HG03342 (cell line): ENCODE measurements around the gene AUTS2.

ENCODE experiments used
- ATAC-seq: cut with Tn5 transposase; IDR thresholded peaks from one replicate; pipeline ENCODE4 v1.9.1; 2021; ENCODE audit warnings: mild to moderate bottlenecking, moderate library complexity; ENCODE audit not compliant: unreplicated experiment

Gene AUTS2

DNA sequence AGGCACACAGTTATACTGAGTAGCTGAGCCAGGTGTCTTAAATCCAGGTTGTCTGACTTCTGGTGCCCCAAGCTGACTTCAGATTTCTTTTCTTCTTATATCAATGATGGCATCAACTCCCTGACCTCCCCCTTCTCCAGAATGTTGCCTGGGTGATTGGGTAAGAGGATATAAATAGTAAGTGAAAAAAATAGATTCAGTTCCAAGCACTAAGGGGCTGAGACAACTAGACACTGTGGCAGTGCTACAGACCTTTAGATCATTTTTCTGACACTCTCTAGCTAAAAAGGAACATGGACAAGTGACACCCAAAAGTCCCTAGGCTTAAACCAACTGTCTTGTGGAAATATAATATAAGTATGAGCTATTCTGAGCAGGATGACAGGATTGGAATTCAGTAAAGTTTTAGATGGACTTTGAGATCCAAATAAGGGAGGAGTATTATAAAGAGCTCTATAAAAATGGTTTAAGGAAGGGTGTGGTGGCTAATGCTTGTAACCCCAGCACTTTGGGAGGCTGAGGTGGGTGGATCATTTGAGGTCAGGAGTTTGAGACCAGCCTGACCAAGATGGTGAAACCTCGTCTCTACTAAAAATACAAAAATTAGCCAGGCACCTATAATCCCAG, 944.6 kb downstream of the AUTS2 start:
- no peak for ATAC-seq

DNA sequence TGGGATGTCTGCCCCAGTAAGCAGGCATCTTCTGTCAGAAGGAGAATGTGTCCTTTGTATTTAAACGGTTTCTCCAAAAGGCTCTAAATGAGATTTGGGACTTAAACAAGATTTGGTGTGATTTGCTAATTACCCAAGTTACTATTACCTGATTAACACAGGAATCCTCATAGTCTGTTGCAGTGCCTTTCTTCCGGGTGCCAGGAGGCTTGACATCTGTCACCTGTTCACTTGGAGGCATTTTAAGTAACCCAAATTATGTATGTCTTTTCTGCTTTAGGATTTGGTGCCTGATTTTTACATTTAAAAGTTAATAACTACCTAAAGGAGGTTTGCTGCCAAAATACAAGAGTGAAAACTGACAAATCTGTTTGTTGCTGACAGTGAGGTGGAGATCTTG, 945.7 kb downstream of the AUTS2 start:
- no peak for ATAC-seq

DNA sequence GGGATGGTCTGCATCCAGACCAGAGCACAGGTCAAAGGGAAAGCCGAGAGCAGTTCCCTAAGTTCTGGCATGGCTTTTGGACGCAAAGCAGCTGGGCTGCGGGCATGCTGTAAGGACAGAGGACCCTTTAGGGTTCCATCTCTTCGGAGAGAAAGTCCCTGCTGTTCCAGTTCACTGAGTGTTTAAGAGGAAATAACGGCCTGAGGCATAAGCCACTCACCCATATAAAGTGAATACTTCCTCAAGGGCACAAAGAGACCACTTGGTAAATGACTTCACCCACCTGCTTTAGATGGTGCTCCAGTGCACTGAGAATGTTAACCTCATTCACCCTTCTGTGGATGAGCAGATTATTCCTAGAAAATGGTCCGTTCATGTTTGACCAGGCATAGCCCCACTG, 946.9 kb downstream of the AUTS2 start:
- ATAC-seq: no peak

DNA sequence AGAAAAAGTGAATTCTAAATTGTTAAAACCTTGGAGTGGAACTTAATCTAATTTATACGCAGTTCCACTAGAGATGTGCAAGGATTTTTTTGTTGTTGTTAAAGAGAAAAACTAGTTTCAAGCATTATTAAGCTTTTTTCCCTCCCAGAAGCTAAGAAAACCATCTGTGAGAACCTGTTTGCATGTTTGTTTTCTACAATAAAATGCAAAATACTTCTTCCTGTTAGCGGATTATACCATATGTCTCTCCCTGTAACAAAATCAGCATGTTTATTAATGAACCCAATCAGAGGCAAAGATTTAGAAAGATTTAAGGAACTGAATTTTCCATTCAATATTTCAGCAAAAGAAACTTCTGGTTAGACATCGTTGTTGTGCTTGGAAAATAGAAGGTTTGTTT, 953.9 kb downstream of the AUTS2 start:
- no peak for ATAC-seq

DNA sequence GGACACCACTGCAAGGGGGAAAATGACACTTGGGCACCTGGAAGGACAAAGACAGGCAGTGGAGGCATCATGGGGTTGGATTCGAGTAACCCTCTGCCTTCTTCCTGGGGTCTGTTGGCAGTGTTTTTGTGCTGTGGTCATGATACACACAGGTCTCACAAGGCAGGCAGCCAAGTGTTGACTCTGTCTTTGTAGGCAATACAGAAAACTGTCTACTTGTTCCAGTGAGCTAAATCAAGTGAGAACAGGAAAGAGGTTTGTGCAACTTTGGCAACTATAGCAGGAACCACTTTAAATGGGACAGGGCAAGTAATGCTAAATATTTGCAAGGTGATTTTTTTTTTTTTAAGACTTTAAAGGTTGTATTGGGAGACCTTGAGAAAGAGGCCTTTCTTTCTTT, 955.1 kb downstream of the AUTS2 start:
- ATAC-seq: no peak

DNA sequence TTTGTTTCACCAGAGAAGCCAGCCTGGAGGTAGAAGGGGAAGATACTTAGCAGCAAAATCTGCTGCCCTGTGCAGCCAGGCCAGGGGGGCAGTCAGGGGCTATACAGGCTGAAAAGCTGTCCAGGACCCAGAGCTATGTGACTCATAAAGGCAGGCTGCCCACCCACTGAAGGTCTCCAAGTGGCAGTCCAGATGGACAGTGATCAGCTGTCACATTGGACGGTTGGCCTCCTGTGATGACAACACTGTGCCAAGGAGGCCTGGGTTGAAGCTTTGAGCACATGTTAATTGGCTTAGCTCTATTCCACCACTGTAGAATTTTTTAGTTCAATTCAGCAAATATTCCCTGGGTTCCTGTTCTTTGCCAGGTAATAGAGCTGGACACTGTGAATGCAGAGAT, 956.4 kb downstream of the AUTS2 start:
- no peak for ATAC-seq

DNA sequence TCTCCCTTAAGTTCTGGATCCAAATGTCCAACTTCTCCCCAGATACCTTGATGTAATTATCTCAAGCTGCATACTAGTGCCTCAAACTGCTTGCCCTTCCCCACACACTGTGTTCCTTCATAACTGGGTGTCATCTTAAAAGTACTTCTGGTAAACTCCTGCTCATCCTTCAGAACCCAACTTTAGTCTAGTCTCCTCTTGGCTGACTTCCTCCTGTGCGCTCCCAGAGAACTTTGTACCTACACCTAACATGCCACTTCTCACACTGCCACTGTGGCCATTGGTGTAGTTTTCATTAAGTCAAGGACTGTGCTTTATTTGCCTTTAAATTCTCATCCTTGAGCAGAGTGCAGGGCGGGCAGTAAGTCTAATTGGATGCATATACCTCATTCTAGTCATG, 958.5 kb downstream of the AUTS2 start:
- no peak for ATAC-seq

DNA sequence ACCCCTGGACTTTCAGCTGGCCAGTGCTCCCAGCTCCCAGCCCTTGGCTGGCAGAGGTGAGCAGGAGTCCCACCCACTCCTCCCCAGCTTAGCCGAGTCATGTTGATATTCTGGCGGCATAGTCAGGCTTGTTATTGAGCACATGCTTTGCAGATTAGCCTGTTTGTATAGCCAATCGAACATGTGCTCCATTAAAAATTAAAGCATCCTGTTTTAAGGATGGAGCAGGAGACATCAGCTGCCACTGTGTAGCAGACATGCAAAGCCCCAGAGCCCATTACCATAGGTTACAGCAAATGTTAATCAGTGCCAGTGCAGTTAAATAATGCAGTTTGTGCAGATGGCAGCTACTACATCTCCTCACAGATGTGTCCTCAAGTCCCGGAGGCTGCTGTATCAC, 959.1 kb downstream of the AUTS2 start:
- no peak for ATAC-seq

DNA sequence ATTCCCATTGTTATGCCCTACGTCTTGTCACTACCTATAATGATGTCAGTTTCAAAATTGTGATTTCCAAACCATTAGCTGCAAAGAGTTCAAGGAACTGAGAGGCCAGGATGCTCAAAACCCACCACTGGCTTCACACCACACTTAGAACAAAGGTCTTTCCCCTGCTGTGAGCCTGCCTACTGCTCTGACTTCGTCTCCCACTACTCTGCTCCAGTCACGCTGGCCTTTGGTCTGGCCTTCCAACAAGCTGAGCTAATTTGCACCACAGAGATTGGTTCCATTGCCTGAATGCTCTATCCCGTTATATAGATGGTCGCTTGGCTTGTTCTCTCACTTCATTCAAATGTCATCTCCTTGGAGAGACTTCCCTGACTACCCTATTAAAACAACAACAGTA, 961.5 kb downstream of the AUTS2 start:
- ATAC-seq: no peak

DNA sequence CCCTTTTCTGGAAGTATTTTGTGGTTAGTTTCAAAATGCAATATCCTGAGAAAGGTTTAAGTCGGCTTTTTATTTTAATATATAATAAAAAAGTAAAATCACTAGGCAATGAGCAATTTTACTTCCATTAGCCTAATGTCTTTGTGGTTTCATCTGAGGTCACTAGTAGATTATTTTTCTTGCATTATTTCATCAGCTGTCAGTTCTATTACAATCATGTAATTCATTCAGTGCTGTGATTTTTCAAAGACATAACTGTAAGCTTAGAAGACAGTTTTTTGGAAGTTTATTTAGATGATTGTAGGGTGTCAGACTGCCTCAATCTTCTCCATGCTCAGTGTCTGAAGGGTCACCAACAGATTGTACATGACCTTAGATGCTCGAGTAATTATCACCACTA, 965.7 kb downstream of the AUTS2 start:
- ATAC-seq: no peak

DNA sequence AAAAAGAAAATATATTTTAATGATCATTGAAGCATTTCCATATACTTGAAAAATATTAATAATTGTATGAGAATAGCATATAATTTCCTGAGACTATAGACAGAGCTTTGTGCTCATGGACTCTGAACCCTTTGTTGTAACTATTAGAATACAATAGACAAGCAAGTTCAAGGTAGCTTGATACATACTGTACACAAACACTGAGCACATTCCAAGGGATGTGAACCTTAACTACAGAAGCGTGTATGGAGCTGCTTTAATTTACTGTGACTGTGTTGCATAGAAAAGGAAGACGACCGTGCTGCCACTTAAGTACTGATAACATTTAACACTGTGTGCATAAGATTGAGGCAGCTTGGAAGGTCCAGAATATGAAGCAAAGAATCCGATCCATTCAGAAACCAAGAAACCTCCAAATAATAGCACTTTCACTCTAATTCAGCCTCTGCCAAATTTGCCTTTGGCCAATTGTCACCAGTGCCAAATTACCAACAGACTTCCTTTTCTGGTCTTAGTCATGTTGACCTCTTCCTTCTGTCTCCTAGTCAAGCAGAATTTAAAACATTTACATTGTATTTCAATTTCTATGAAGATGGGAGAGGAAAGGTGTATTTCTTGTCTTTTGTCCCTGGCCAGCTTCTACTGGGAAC, 967.6 kb downstream of the AUTS2 start:
- ATAC-seq: no peak

DNA sequence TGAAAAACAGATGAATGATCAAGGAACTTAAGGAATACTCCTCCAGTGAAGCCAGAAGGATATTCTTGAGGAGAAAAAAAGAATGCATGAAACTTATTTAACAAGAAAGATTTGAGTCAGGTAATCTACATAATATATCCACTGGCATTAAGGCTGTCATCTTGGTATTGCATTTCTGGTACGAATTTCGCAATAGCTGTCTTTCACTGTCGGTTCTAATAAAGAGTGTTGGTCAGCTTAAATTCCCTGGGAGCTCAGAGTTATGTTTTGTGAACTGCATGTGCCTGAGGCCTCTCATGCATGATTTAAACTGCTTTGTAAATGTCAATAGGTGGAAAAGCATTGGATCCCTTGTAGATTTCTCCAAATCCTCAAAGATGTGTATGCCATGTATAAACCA, 968.4 kb downstream of the AUTS2 start:
- no peak for ATAC-seq

DNA sequence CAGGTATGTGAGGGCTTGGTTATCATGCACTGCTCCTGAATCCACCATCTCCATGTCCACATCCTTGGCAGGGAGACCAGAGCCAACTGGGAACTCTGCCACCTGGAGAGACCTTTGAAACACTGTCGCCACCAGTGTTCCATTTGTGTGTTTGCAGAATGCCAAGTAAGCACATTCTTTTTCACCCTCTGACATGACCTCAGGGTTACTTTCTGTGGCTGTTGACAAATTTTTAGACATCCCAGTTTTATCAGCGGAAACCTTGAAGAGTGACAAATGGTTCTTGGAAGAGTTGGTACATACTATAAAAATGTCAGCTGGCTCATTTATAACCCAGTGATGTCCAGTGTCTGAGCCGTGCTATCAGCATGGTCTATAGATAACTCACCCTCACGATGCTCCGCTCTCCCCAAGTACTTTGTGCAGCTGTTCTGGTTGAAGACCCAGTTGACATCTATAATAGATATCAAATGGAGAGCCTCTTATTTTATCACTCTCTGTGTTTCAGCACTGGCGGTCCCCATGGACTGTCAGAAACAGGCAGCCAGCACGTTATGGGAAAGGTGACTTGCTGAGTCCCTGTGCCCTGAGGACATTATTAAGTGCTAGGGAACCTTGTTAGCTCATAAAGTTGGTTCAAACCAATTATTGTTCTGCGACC, 970.5 kb downstream of the AUTS2 start:
- no peak for ATAC-seq

DNA sequence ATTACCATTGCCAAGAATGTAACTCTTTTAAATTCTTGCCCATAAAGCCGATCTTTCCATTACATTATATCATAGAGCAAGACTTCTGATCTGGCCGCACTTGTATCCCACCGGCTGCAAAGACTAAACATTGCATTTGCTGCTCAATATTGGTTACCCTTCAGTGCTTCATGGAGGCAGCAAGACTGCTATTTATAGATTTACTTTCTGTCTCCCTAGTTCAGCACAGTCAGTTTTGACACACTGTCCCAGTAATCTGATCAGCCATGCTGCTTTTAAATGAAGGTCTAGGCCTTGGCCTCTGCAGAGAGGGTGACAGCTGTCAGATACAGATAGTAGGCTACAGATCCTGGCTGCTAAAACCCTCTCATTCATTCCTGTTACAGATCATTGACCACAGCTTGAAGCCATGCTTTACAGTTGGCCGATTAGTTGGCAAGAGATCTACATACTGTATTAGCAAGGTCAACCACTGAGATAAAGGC, 971.1 kb downstream of the AUTS2 start:
- ATAC-seq: no peak

DNA sequence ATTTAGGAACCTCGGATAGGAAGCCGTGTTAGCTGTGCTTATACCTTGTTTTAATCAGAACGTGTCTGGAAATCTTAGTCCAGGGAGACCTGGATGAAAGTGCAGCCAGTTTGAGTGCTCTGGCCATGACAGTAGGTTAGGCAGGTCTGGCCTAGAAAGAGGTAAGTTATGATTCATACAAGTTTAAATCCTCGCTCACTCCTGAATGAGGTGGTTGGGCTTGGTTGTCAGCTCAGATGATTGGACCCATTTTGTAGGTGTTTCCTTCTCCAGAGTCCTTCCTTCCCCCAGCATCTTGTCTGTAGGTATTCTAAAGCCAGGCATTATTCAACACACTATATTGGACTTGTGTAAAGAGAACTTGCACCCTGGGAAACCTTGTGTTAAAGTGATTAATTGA, 971.8 kb downstream of the AUTS2 start:
- no peak for ATAC-seq

DNA sequence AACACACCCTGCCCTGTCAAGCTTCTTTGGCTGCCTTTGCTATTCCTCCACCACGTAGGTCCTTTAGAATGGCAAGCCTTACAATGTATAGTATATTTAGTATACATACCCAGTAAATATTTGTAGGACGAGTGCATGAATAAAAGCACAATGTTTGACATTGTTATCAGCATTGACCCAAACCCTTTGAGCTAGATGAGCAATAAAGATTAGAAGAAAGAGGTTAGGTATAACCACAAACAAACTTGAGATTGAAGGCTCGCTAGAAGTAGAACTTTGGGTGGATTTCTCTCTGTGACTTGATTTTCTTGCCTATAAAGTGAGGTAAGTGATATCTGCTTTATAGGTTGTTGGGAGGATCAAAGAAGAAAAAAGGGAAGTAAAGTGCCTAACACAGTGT, 972.7 kb downstream of the AUTS2 start:
- no peak for ATAC-seq

DNA sequence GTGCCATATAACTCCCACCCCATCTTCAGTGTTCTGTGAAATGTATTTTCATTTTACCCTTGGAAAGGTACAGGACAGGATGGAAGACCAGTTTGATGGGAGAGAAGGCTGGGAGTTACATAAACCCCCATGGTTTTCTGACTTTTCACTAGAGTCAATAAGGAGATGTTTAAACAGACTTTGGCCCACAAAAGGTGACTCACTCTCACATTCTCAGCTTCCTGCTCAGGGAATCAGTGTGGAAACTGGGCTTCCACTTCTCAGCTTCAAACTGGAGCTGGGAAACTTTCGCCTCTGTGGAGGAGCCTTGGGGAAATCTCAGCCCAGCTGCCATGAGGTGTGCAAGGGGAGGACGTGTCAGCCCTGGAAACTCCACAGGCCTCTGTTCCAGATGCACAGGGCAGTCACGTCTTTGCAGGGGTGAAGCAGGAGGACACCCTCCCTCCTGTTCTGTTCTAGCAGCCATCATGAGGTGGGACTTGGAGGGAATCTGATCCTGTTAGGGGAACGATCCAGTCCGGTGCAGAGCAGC, 973.2 kb downstream of the AUTS2 start:
- no peak for ATAC-seq

DNA sequence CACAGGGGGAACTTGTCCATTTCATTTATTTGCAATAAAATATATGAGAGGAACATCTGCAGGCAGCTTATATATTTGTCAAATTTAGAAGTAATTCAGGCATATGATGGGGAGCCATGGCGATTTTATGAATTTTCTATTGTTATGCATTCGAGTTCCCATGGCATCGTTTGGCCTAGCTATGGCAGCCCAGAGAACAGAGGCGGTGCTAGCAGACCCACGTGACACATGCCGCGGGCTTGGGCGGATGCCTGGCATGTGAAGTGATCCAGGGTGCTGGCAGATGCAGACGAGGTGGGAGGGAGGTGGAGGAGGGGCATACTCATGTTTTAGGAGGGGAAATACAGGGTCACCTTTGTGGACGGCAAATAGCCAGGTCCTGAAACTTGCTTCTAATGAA, 973.7 kb downstream of the AUTS2 start:
- ATAC-seq: no peak

DNA sequence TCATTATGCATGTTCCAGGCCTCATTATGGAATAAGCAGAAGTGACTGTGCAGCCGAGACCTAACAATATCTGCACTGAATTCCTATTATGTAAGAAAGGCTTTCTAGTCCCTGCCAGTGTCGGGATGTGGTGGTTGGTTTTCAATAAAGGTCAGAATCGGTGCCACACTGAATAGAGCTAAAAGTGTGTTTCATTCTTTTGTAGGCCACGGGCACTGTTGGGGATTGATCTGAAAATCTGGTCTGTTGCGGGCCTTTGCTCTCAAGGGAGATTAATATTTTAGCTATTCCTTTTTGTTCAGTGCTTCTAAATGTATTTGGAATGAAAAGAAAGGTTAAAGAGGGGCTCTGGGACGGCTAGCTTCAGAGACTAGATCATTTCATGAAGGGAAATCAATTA, 974.3 kb downstream of the AUTS2 start:
- ATAC-seq: no peak

DNA sequence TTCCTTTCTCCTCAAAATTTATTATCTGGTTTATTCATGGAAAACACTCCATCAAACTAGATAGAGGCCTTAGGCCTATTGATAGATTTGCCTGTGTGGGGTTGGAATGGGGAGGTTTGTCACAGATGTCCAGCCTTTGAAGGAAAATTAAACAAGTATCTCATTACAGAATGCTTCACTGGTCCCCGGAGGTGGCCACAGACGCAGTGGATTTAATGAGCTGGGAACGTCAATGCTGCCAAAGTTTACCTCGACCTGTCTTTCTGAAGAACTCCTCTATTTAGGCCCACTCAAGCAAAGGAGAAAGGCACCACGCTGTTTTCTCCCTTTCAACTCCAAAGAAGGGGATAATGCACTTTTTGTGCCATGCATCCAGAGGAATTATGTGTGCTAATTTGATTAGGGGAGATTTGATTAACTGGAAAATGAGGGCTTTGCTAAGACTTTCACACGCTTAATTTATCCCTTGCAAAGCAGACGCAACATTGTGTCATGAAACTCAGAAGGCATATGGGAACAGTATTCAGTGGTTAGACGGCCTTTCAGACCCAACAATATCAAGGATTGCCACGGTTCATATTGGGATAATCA, 974.9 kb downstream of the AUTS2 start:
- ATAC-seq: no peak

DNA sequence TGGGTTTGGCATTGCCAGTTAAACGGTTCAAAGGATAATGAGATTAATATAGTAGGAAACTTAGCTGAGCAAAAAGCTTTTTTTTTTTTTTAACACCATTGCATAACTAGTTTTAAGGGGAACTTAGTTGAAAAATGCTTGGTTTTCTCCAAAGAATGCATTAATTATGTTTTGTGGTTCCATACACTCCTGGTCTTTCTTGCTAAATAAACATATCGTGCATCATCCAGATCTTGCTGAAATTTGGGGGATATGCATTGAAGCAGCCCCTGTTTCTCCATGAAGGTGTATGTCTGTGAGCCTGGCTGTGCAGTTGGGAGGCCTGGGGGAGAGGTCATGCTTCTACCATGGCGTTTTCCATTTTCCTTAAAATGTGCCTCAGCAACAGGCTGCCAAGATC, 975.4 kb downstream of the AUTS2 start:
- ATAC-seq: no peak

DNA sequence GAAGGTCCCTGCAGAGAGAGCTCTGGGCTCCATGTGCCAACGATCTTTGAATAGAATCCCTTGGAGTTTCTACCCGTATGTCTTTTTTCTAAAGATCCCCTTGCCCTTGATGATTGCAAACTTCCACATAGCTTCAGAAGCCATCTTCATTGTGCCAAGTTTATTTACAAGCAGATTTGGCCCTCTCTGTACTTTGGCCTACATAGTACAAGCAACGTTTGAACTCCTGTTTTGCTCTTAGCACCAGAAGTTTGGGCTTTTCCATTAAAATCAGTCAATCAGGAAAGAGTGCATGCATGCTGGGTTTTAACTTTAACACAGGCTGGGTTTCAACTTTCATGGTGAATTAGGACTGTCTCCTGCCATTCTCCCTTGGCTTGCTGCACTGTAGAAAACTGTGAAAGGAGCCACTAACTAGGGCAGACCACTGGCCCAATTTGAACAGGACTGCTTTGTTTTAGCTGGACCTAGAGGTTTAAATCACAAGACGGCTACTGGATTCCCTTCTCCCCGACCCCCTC, 976.1 kb downstream of the AUTS2 start:
- no peak for ATAC-seq
